Activated T-cell treated with anti-CD3 and anti-CD28 coated beads, Interleukin-2, amount 50 U/mL, for 72 hours (primary cell): ENCODE results near the gene C3orf33. TPM values are rescaled to one million over a fixed set of nuclear protein-coding genes. Genes with fewer than 3 reads are reported as not detected.
A peak's percentile ranks its signal among the peaks of the same experiment; 100 is the strongest.

Experiments used
- ATAC-seq, 2 donors: fragments of 150-1000 bp; cut with Tn5 transposase; replicated peaks in 1 of 2; 2 replicates each; pipeline ENCODE4 v1.10.0; 2021; ENCODE audit warnings: moderate library complexity in 2 of 2, mild to moderate bottlenecking in 1 of 2
- DNase-seq, 2 donors: peaks; one replicate each; pipeline ENCODE4 v3.0.0; 2021 to 2022; ENCODE audit warnings: mixed read lengths in 1 of 2
- H3K27ac Mint-ChIP-seq: one replicate; pipeline ENCODE4 v1.8.0; 2022; ENCODE audit warnings: mild to moderate bottlenecking, moderate library complexity, mixed read lengths
- H3K27me3 Mint-ChIP-seq: one replicate; pipeline ENCODE4 v1.8.0; 2022; ENCODE audit warnings: low read depth, mixed read lengths
- H3K36me3 Mint-ChIP-seq, 2 donors: one replicate each; pipeline ENCODE4 v1.8.0; 2022; ENCODE audit warnings: mixed read lengths in 2 of 2, mild to moderate bottlenecking in 1 of 2; ENCODE audit not compliant: insufficient read depth in 2 of 2
- H3K4me1 Mint-ChIP-seq: one replicate; pipeline ENCODE4 v1.8.0; 2022; ENCODE audit warnings: low read depth, mixed read lengths
- H3K4me3 Mint-ChIP-seq, 2 donors: one replicate each; pipeline ENCODE4 v1.8.0; 2022; ENCODE audit warnings: mild to moderate bottlenecking in 2 of 2, mixed read lengths in 2 of 2, moderate library complexity in 2 of 2
- H3K9me3 Mint-ChIP-seq, 2 donors: one replicate each; pipeline ENCODE4 v1.8.0; 2022; ENCODE audit warnings: mixed read lengths in 2 of 2
- total RNA-seq, 2 donors: library from RNA; stranded (reverse); gene quantifications; one replicate each; pipeline ENCODE4 v1.2.3, GENCODE V29; 2022

Gene C3orf33
- total RNA-seq, 2 donors from 2014 or later, result 3.3 to 5.1 TPM

DNA sequence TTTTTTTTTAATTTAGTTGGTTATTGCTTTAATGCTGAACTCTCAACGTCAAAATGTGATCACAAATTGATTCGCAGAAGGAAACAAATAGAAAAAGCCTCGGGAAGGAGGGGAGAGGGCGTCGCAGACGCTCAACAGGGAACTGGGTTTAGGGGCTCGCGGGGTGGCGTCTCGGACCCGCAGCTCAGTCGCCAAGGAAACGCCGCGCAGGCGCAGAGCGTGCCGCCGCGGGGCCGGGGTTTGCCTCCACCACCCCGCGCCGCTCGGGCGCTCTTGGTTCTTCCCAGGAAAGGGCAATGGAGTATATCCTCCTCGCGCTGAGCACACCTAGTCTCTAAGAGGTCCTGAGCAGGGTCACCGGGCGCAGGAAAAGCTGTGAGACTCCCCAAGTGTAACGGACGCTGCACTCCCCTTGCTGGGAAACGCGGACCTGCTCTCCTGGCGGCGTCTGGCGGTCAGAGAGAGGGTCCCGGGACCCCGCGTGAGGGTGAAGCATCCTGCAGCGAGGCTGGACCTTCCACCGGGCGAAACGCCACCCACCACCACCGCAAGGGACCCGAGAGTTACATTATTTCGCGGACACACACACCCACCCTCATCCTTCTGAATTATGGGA lies 62.0 kb downstream of the C3orf33 start:
- Mint-ChIP-seq H3K9me3 (no peaks in the 10 kb centered on the region), H3K27ac (no peak overlapping the region), H3K4me1 (peaks cover 11% of the 10 kb centered on the region), H3K4me3 (peak overlapping the region; percentile 92 to 95), H3K27me3 (peaks cover 67% of the 10 kb centered on the region), H3K36me3 (no peaks in the 10 kb centered on the region)
- ATAC-seq (peak; percentile 60 to 64), DNase-seq (peak; percentile 53 to 65)

DNA sequence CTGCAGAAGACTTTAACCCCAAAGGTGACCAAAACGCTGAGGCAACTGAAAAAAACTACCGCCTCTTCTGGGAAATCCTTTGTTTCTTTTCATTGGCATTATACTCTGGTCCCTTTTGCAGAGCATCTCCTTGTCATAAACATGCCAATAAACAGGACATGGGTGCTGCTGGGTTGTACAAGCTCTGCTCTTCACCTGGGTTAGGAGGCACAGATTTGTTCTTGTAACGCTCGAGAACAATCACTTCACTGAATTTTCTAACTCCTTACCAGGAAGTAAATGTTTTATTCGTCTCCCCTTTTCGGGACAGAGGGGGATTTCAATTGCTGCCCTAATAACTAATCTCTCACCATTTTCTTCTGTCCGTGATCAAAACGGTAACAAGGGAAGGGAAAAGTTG lies 62.5 kb downstream of the C3orf33 start:
- peaks cover 70% of the 10 kb centered on the region for H3K27me3 Mint-ChIP-seq
- H3K4me3 Mint-ChIP-seq, result peak overlapping the region; percentile 92 to 95
- H3K4me1 Mint-ChIP-seq, result peaks cover 11% of the 10 kb centered on the region
- ATAC-seq, result no peak
- peak overlapping the region; percentile 27 for H3K27ac Mint-ChIP-seq
- H3K36me3 Mint-ChIP-seq, result no peaks in the 10 kb centered on the region
- H3K9me3 Mint-ChIP-seq, result no peaks in the 10 kb centered on the region
- DNase-seq, result no peak

DNA sequence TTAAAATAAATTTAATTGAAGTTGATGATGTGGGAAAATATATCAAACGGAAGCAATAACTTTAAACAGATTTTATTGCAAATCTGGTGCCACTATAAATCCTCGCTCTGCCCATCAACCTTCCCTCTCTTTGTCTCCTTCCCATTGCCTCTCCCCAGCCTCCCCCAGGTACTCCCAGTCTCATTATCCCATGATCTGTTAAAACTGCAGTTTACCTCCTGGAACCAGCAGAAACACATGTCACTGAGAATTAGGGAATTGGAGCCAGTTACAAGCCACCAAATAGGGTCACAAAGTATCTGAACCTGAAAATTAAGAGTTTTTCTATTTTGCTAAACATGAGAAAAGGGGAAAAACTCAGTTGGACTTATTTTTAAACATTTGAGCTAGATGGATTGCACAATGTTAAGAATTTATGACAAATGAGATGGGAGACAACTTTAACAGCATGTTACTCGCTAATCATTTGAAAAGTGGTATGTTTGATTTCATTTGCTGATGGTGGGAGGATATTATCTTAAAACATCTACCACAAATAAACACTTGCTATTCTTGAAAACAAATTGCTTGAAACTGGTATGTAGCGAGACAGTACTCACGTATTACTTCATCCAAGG lies 63.6 kb downstream of the C3orf33 start:
- ATAC-seq (no peak), DNase-seq (no peak)
- Mint-ChIP-seq H3K4me3 (peak overlapping the region; percentile 53 to 95), H3K36me3 (no peaks in the 10 kb centered on the region), H3K27me3 (peaks cover 80% of the 10 kb centered on the region), H3K9me3 (no peaks in the 10 kb centered on the region), H3K27ac (no peak overlapping the region), H3K4me1 (peaks cover 11% of the 10 kb centered on the region)

DNA sequence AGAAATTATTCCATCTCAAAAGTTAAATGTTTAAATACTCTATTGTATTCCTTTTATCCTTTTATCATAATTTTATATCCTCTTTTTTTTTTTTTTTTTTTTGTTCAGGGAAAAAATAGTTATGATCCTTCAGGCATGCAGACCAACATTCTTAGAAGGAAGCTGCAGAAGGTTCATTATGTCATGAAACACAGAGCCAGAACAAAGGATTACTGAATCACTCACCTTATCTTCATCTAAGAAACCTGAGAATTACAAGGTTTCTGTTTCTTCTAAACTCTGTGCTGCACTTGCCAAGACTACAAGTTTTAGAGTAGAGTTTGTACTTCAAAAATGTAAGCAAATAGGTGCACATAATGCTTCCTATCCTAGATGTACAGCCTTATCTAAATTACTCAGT lies 64.5 kb downstream of the C3orf33 start:
- Mint-ChIP-seq H3K27me3 (peaks cover 78% of the 10 kb centered on the region), H3K27ac (no peak overlapping the region), H3K36me3 (no peaks in the 10 kb centered on the region), H3K4me3 (no peak overlapping the region), H3K4me1 (peaks cover 11% of the 10 kb centered on the region), H3K9me3 (no peaks in the 10 kb centered on the region)
- no peak for DNase-seq
- no peak for ATAC-seq

DNA sequence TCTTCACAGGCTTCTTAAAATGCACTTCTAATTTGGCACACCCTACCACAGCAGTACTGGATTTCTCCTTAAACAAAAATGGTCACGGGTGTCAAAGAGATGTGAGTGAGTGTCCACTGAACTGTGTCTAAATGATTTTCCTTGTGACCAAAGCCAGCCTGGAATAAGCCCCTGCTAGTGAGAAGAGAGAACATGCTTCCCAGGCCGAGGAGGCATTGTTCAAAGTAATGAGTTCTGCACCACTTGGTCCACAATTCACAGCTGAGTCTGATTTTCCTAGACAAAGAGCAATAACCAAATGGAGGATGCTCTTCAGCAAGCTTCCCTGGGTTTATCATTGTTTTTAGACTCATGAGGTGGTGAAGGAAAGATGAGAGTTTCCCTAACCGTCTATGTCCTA lies 65.0 kb downstream of the C3orf33 start:
- Mint-ChIP-seq H3K9me3 (no peaks in the 10 kb centered on the region), H3K4me3 (no peak overlapping the region), H3K36me3 (no peaks in the 10 kb centered on the region), H3K27me3 (peaks cover 72% of the 10 kb centered on the region), H3K4me1 (peaks cover 11% of the 10 kb centered on the region), H3K27ac (no peak overlapping the region)
- DNase-seq (no peak), ATAC-seq (no peak)

DNA sequence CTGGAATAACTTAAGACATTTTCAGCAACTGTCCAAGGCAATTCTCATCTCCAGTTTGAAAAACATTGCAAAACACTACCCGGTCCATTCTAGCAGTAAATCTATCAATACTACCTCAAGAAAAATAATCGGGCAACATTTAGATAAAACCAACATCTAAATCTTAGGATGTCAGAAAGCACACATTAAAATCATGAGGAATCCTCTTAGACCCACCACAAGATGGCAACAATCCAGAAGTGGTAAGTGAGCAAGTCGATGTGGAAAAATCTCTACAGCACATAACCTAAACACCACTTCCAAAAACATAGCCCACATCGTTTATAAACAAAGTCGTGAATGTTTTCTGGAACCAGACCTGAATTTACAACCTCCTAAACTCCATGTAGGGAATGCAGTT lies 66.9 kb downstream of the C3orf33 start:
- DNase-seq, result no peak
- H3K4me1 Mint-ChIP-seq, result no peaks in the 10 kb centered on the region
- no peaks in the 10 kb centered on the region for H3K9me3 Mint-ChIP-seq
- H3K36me3 Mint-ChIP-seq, result no peaks in the 10 kb centered on the region
- peaks cover 55% of the 10 kb centered on the region for H3K27me3 Mint-ChIP-seq
- ATAC-seq, result no peak
- H3K4me3 Mint-ChIP-seq, result no peak overlapping the region
- no peak overlapping the region for H3K27ac Mint-ChIP-seq

DNA sequence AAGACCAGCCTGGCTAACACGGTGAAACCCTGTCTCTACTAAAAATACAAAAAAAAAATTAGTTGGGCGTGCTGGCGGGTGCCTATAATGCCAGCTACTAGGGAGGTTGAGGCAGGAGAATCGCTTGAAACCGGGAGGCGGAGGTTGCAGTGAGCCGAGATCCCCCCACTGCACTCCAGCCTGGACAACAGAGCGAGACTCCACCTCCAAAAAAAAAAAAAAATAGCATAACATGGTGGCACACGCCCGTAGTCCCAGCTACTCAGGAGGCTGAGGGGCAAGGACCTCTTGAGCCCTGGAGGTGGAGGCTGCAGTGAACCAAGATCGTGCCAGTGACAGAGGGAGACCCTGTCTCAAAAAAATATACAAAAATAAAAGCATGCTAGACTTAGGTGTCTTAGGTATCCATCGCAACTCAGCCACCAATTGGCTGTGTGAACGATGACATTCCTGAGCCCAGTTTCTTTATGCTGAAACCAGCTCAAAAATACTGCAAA lies 67.5 kb downstream of the C3orf33 start:
- no peaks in the 10 kb centered on the region for H3K4me1 Mint-ChIP-seq

DNA sequence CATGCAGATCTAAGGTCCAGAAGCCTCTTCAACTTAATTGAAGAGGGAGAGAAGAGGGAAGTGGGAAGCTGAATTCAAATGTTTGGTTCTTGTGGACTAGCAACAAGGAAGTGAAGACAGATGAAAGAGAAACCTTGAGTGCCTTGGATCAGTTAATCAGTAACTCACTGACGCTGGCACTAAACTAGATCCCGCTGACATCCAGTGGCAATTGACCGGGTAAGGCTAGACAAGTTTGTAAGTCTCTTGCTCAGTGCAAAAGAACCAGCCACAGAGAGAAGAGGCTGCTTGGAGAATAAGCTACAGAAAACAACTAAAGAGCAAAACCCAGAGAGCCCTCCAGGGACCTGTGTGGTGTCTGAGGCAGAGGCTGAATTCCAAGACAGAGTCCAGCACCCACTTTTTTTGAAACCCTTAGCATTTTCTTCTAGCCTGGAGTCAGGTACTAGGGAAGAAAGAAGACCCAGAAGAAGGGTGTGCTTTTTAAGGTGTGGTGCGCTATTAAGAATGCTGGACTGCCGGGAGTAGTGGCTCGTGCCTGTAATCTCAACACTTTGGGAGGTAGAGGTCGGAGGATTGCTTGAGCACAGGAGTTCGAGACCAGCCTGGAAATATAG lies 68.1 kb downstream of the C3orf33 start:
- no peak for DNase-seq
- no peaks in the 10 kb centered on the region for H3K4me1 Mint-ChIP-seq
- no peak overlapping the region for H3K27ac Mint-ChIP-seq
- H3K27me3 Mint-ChIP-seq, result peaks cover 50% of the 10 kb centered on the region
- no peaks in the 10 kb centered on the region for H3K36me3 Mint-ChIP-seq
- H3K4me3 Mint-ChIP-seq, result no peak overlapping the region
- no peak for ATAC-seq
- H3K9me3 Mint-ChIP-seq, result no peaks in the 10 kb centered on the region

More for the DNA sequence above, 67.5 kb downstream of the C3orf33 start:
- Mint-ChIP-seq H3K4me3 (no peak overlapping the region), H3K36me3 (no peaks in the 10 kb centered on the region), H3K27ac (no peak overlapping the region), H3K9me3 (no peaks in the 10 kb centered on the region), H3K27me3 (peaks cover 55% of the 10 kb centered on the region)
- ATAC-seq (no peak), DNase-seq (no peak)

DNA sequence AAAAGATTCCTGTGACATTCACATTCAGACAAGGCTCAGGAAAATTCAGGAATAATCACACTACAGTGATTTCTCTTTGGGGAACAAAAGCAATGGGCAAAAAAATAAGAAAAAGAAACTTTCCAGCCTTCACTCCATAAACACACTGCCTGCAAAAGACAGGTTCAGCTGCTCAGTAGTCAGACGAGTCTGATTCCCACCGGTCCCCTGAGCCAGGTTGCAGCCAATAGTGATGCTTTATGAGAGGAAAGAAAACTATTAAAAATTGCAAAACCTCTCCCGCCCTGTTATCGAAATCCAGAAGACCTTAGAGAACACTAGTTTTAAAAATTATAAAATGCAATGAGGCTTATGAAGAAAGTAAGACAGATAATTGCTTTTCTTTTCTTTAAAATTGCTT lies 69.7 kb downstream of the C3orf33 start:
- H3K27ac Mint-ChIP-seq, result no peak overlapping the region
- H3K9me3 Mint-ChIP-seq, result no peaks in the 10 kb centered on the region
- peaks cover 43% of the 10 kb centered on the region for H3K27me3 Mint-ChIP-seq
- ATAC-seq (no peak), DNase-seq (no peak)
- H3K4me3 Mint-ChIP-seq, result no peak overlapping the region
- no peaks in the 10 kb centered on the region for H3K36me3 Mint-ChIP-seq
- no peaks in the 10 kb centered on the region for H3K4me1 Mint-ChIP-seq

DNA sequence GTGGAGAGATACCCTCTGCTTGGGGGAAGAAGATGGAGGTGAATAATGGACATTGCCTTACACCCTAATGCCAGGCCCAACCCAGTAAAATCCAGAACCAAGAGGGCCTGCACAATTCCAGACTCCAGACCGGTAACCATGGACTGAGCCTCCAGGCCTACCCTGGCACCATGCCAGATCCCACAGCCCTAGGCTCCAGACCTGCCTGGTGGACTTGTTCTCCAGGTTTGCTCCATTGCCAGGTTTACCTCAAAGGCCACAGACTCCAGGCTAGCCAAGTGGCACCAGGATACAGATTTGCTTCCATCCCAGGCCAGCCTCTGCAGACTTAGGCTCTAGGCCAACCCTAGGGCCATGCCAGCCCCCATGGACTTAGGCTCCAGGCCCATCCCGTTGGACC lies 75.2 kb downstream of the C3orf33 start:
- H3K27me3 Mint-ChIP-seq, result peaks cover 7% of the 10 kb centered on the region
- no peaks in the 10 kb centered on the region for H3K4me1 Mint-ChIP-seq
- DNase-seq (no peak), ATAC-seq (no peak)
- H3K9me3 Mint-ChIP-seq, result peaks cover 0 to 1% of the 10 kb centered on the region in 2 donors
- H3K36me3 Mint-ChIP-seq, result no peaks in the 10 kb centered on the region
- H3K4me3 Mint-ChIP-seq, result no peak overlapping the region
- H3K27ac Mint-ChIP-seq, result no peak overlapping the region

DNA sequence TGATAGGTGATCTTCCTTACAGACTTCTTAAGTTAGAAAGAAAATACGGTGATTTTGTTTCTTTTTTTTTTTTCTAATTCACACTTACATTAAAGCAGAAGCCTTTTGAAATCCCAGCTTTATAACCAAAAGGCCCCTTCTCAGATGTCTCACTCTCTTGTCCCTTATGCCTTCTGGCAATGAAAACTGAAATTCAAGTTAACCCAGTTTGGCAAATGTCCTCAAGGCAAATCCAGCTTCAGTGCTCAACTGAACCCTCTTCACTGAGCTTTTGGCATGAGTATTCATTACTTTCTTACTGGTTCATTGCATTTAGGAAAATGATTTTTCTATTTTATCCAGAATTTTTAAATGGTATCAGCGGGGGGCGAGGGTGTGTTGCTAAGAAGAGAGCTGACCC lies 78.2 kb downstream of the C3orf33 start:
- no peaks in the 10 kb centered on the region for H3K4me1 Mint-ChIP-seq
- no peak for ATAC-seq
- H3K9me3 Mint-ChIP-seq, result peaks cover 0 to 1% of the 10 kb centered on the region in 2 donors
- H3K4me3 Mint-ChIP-seq, result no peak overlapping the region
- H3K36me3 Mint-ChIP-seq, result no peaks in the 10 kb centered on the region
- no peak for DNase-seq
- no peak overlapping the region for H3K27ac Mint-ChIP-seq
- peaks cover 7% of the 10 kb centered on the region for H3K27me3 Mint-ChIP-seq

DNA sequence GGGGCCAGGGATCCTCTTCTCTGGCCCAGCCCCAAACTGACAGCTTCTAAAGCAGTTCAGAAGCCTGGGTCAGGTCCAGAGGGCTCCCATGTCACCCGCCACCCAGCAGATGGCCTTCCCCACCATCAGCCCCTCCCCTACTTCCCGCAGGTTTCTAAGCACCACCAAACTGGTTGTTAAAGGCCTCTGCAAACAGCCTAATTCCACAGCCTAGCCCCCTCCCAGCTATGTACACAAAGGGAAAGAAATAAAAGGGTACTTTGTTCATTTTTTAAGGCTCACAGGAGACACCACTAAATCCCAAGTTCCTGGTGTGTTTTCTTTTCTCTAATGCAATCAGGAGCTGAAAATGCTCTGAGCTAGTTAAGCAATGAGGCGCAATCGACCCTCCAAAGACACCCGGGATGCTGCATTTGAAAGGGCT lies 91.8 kb downstream of the C3orf33 start:
- no peak overlapping the region for H3K4me3 Mint-ChIP-seq
- H3K4me1 Mint-ChIP-seq, result no peaks in the 10 kb centered on the region
- H3K36me3 Mint-ChIP-seq, result peaks cover 2% of the 10 kb centered on the region in 2 donors
- DNase-seq (no peak), ATAC-seq (no peak)
- H3K9me3 Mint-ChIP-seq, result peaks cover 7 to 8% of the 10 kb centered on the region in 2 donors
- no peaks in the 10 kb centered on the region for H3K27me3 Mint-ChIP-seq
- H3K27ac Mint-ChIP-seq, result no peak overlapping the region
